K562 (cell line): Measurements from ENCODE around the gene FLII. TPM values are rescaled to one million over a fixed set of nuclear protein-coding genes. Genes with fewer than 3 reads are reported as not detected.
A peak's percentile ranks its signal among the peaks of the same experiment; 100 is the strongest.

Experiments used
- BACH1 ChIP-seq: fragments of 200-800 bp; sonication (Bioruptor generic); IDR thresholded peaks from 2 replicates; pipeline ENCODE4 v1.6.1; 2016; ENCODE audit warnings: missing genetic modification characterization, missing compliant biosample characterization
- CREB1 ChIP-seq, 2 experiments: sonication (generic) in 1 of 2; formaldehyde crosslinking in 1 of 2; IDR thresholded peaks; 2 replicates each; pipeline versions ENCODE4 v1.6.1 to v1.8.0; 2012 to 2022; ENCODE audit warnings: inconsistent platforms in 1 of 2, mild to moderate bottlenecking in 1 of 2, missing genetic modification reagents in 1 of 2, moderate library complexity in 1 of 2
- E2F1 ChIP-seq: sonication (generic); formaldehyde crosslinking; IDR thresholded peaks from 2 replicates; pipeline ENCODE4 v1.8.1; 2023; ENCODE audit warnings: mild to moderate bottlenecking, missing genetic modification reagents, moderate library complexity
- FOXJ3 ChIP-seq: sonication (generic); formaldehyde crosslinking; IDR thresholded peaks from 2 replicates; pipeline ENCODE4 v1.4.0; 2020; ENCODE audit warnings: mild to moderate bottlenecking, missing genetic modification reagents
- HINFP ChIP-seq: fragments of 450-650 bp; conservative IDR thresholded peaks from 2 replicates; pipeline ENCODE4 v1.6.1; 2016; ENCODE audit warnings: missing genetic modification characterization, low read depth, mild to moderate bottlenecking, control low read depth, missing compliant biosample characterization
- RBM34 ChIP-seq: fragments of 200-400 bp; formaldehyde crosslinking; IDR thresholded peaks from 2 replicates; pipeline ENCODE4 v1.6.1; 2018; ENCODE audit warnings: low read length, borderline replicate concordance; ENCODE audit not compliant: insufficient read depth
- REST ChIP-seq, 2 experiments: fragments of 450-650 bp; formaldehyde crosslinking in 1 of 2; IDR thresholded peaks; 2 replicates each; pipeline versions ENCODE4 v1.4.0 to v1.6.1; 2014 to 2020; ENCODE audit warnings: mild to moderate bottlenecking in 2 of 2, borderline replicate concordance in 1 of 2, low read depth in 1 of 2
- RFX7 ChIP-seq: fragments of 250-450 bp; sonication (Bioruptor Pico); IDR thresholded peaks from 2 replicates; pipeline ENCODE4 v1.5.1; 2021; ENCODE audit warnings: mild to moderate bottlenecking
- SIRT6 ChIP-seq: IDR thresholded peaks from one replicate; pipeline ENCODE4 v1.6.1; 2012; ENCODE audit warnings: low read depth, mild to moderate bottlenecking, control low read depth, inconsistent platforms, low read length, moderate library complexity
- ZNF217 ChIP-seq: sonication (generic); formaldehyde crosslinking; IDR thresholded peaks from 2 replicates; pipeline ENCODE4 v1.8.0; 2022; ENCODE audit warnings: mild to moderate bottlenecking, missing genetic modification reagents
- polyA plus RNA-seq, 8 experiments: library from polyadenylated mRNA; depleted of rRNA in 4 of 8; stranded (reverse) in 5 of 8; unstranded in 3 of 8; fragments of >200 nt; fragmentation: Nextera tagmentation in 2 of 8; fragmentation: Illumina TruSeq in 1 of 8; extraction: Ambion mirVana in 2 of 8; extraction: Trizol in 1 of 8; gene quantifications; 2 replicates each; pipeline versions ENCODE4 v1.2.1 to v1.2.3, GENCODE V29; 2011 to 2014; ENCODE audit warnings: inconsistent platforms in 1 of 8, missing spikeins in 1 of 8
- total RNA-seq, 7 experiments: library from RNA; depleted of rRNA in 6 of 7; stranded (reverse); fragments of >200 nt in 6 of 7; fragmentation: Illumina TruSeq in 2 of 7; extraction: Trizol in 2 of 7; gene quantifications; 2 replicates each; pipeline versions ENCODE4 v1.2.1 to v1.2.3, GENCODE V29; 2011 to 2021; ENCODE audit warnings: low replicate concordance in 1 of 7
- TF ChIP-seq, protein P1 (sequence below): fragments of 450-650 bp; formaldehyde crosslinking; IDR thresholded peaks from 2 replicates; pipeline ENCODE4 v1.4.0; 2022; ENCODE audit warnings: mild to moderate bottlenecking, moderate library complexity
- TF ChIP-seq, protein P2 (sequence below): fragments of 250-450 bp; sonication (Bioruptor Pico); IDR thresholded peaks from 2 replicates; pipeline ENCODE4 v1.9.0; 2021; ENCODE audit warnings: mild to moderate bottlenecking, inconsistent platforms

FLII gene
- total and polyA plus RNA-seq, 9 of the 15 experiments (the other 6 are each of a cell fraction or from before 2014, with no cell fraction given) = 11.7 to 126 (median 82.5) TPM

- TF ChIP-seq CREB1 (IDR thresholded peaks at IDR 0.05) (peak; percentile 66; the same call in 1 of the 2 replicates), CREB1 (CRISPR knock-in tag; IDR thresholded peaks at IDR 0.05) (peak; percentile 24; the same call in 1 of the 2 replicates), E2F1 (no peak), SIRT6 (no peak), ZNF217 (CRISPR knock-in tag) (no peak), REST (IDR thresholded peaks at IDR 0.05; ENCODE audit: borderline replicate concordance) (no peak), REST (CRISPR knock-in tag; IDR thresholded peaks at IDR 0.05; ENCODE audit: low read depth) (no peak), HINFP (tag) (no peak), RBM34 (no peak), BACH1 (tag) (no peak), RFX7 (CRISPR knock-in tag) (no peak), FOXJ3 (CRISPR knock-in tag) (no peak)
- TF ChIP-seq, protein P1, sequence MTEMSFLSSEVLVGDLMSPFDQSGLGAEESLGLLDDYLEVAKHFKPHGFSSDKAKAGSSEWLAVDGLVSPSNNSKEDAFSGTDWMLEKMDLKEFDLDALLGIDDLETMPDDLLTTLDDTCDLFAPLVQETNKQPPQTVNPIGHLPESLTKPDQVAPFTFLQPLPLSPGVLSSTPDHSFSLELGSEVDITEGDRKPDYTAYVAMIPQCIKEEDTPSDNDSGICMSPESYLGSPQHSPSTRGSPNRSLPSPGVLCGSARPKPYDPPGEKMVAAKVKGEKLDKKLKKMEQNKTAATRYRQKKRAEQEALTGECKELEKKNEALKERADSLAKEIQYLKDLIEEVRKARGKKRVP = no peak
- TF ChIP-seq, protein P2, sequence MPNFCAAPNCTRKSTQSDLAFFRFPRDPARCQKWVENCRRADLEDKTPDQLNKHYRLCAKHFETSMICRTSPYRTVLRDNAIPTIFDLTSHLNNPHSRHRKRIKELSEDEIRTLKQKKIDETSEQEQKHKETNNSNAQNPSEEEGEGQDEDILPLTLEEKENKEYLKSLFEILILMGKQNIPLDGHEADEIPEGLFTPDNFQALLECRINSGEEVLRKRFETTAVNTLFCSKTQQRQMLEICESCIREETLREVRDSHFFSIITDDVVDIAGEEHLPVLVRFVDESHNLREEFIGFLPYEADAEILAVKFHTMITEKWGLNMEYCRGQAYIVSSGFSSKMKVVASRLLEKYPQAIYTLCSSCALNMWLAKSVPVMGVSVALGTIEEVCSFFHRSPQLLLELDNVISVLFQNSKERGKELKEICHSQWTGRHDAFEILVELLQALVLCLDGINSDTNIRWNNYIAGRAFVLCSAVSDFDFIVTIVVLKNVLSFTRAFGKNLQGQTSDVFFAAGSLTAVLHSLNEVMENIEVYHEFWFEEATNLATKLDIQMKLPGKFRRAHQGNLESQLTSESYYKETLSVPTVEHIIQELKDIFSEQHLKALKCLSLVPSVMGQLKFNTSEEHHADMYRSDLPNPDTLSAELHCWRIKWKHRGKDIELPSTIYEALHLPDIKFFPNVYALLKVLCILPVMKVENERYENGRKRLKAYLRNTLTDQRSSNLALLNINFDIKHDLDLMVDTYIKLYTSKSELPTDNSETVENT (CRISPR knock-in tag) = no peak
Measured at GRCh38 chr17:18225121-18225641, 33.4 kb downstream of the FLII start, which contains the start of gene LLGL1 (continued).
